Superior temporal gyrus (tissue), 1 donor: ENCODE data around the gene HMHB1.

Source experiments
- DNase-seq: peaks from one replicate; pipeline ENCODE4 v3.0.0-alpha.2; 2016; ENCODE audit errors: extremely low spot score

Gene HMHB1

DNA sequence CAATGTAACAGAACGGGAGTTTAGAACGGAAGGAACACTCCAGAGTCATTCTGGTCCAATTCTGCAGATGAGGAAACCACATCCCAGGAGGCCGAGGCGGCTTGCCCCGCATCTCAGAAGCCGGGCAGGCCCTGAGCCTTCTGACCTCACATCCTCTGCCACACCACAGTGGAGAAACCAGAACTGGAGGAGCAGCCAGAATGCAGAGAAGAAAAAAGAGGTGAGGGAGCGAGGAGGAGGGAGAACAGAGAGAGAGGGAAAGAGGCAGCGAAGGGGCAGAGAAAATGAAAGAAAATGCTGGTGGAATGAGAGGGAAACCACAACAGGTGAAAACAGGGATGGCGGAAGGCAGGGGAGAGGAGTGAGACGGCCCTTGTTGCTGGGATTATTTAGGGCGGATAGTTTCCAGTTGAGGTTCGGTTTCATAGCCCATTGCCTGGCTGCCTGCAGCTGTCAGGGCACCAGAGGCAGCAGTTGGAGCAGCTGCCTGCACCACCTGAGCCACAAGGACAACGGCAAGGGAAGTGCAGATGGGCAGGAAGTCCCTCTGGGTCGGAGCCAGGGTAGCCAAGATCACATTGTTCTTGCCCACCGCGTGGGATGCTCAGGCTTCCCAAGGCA lies at the start of gene HMHB1:
Gene HMHB1 (plus strand): TSS at position 77 of the 621 bp plus-strand sequence.
- DNase-seq: no peak

GRCh38 chr5:143762636-143763220 lies 49.2 kb upstream of the HMHB1 start:
- DNase-seq: no peak

- no peak for DNase-seq
These were observed 44.8 kb upstream of the HMHB1 start for GRCh38 chr5:143767162-143767561.

DNA sequence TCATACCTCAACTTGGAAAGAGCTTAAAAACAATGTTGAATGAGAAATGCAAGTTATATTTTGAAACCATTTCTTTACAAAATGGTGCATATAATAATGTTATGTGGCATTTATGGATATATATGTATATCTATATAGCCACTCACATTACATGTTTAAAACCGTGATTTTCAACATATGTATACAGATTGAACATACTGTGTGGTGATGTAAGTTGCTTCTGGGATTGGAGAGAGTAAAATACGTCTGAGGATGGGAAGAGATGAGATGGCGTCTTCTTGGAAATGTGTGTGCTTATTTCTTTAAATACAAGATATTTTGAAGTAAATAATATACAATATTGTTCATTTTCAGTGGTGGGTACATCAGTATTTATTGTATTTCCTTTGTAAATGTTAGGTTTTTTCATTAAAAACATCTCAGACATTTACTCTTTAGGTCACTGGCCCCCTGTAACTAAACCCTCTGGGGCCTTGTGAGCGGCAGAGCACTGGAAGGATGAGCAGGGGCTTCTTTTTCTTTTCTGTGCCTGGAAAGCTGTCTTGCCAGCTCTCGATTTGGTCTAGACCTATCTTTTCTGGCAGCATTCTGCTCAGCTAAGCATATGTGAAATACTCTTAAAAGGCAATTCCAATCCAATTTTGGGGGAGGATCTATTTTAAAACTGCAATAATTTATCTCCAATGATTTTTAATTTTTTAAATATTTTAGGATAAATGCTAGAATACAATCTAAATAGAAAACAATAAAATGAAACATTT lies 42.8 kb upstream of the HMHB1 start:
- no peak for DNase-seq

GRCh38 chr5:143770450-143770849 lies 41.5 kb upstream of the HMHB1 start:
- no peak for DNase-seq

DNA sequence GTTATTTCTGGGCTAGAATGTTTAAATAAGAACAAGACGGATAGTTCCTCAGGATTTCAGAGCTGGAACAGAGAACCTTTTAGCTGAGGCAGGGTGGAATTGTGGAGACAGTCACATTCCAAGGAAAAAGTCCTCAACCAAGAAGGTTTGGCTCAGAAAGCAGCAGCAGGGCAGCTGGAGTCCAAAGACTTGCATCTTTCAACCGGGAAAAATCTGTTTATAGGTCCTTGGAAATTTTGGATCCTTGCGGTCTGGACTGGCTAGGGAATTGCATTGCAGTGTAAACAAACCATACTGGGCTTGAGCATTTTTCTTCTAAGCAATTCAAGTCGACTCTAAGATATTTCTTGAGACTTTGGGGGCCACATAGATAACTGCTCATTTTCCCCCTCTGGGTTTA lies 40.8 kb upstream of the HMHB1 start:
- no peak for DNase-seq

- no peak for DNase-seq
These were observed 40.4 kb upstream of the HMHB1 start for GRCh38 chr5:143771602-143772001.

- no peak for DNase-seq
These were observed 39.3 kb upstream of the HMHB1 start for GRCh38 chr5:143772621-143773020.

DNA sequence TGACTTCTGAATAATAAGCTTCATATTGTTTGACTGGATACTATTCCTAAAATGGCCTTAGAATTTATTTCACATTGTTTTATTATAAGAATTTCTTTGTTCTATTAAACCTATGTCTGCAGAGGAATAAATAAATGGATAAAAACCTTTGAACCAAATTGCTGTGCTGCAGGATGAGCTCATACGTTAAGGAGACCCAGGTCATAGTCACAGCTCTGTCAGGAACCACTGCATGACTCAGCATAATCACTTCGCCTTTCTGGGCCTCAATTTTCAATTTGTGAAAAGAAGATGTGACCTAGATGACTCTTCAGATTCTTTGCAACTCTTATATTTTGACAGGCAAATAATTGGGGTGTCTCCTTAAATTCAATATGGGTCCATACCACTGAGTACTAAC lies 36.7 kb upstream of the HMHB1 start:
- no peak for DNase-seq

DNA sequence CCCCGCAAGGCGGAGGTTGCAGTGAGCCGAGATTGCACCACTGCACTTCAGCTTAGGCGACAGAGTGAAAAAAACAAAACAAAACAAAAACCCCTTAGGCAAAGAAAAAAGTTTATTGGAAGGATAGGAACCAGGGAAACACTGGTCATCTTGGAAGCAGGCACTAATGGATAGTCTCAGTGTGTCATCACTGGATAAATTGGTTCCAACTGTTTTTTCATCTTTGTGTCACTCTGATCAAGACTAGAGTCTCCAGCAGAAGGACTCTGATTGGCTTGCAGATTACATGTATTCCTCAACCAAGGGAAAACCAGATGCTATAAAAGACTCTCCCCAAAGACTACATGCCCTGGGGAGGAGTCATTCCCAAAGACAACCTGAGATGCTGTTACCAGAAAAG lies 35.0 kb upstream of the HMHB1 start:
- DNase-seq: no peak

- DNase-seq: no peak
These were observed 32.5 kb upstream of the HMHB1 start for GRCh38 chr5:143779506-143779905.

DNA sequence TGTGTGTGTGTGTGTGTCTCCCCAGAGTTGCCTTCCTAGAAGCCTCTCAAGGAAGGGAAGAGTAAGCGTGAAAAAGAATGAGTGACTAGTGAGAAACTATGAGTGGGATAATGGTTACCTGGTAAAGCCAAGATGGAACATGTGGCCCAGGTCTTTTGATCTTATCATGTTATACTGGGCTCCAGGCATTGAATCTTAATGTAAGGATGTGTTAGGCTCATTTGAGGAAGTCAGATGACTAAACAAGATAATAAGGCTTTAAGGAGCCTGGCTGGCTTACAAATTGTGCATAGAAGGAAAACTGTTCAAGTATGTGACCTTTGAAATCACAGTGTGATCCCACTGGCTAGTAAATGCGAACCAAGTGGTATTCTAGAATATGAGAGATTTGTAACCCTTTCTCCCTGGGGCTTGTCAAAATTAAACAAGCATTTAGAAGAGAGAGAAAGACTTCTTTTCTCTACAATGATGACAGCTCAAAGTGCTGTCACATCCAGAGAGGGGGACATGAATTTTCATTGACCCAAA lies 29.9 kb upstream of the HMHB1 start:
- no peak for DNase-seq

DNA sequence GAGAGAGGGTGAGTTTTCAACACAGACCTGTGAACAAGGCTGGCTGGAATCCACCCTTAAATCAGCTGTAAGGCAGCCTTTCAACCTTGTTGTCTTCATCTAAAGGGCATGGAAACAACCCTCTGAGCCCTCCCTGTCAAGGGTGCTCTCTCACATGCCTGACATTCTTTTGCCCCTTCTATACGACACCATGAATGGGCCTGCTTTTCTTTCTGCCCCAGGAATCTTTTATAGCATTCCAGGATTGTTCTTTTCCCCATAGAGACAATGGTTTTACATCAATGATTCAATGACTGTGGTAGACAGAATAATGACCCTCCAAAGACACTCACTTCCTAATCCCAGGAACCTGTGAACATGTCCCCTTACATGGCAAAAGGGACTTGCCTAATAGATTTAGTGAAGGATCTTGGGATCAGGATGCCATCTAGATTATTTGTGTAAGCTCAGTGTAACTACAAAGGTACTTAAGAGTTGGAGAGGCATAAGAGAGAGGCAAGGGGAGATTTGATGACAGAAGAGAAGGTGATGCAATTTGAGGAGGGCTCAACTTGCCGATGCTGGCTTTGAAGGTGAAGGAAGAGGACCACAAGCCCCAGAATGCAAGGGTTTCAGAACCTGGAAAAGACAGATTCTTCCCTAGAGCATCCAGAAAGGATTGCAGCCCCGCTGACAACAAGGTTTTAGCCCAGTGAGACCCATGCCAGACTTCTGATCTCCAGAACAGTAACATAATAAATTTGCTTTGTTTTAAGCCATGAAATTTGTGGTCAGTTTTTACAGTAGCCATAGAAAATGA lies 29.2 kb upstream of the HMHB1 start:
- no peak for DNase-seq

DNA sequence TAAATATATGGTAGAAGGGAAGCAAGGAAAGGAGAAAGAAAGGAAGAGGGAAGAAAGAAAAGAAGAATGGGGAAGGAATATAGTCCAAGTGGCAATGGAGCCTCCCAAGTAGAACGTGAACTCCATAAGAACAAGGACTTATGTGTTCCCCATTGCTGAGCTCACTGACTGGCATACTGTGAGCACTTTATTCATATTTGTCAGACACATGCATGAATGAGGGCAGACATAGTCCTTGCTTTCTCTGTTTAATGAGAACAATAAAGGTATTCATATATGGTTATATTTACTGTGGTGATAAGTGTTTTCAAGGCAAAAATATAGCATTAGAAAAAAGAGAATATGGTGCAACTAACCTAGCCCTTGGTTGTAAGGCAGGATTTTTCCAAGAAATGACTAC lies 23.6 kb upstream of the HMHB1 start:
- no peak for DNase-seq

GRCh38 chr5:143790457-143791112 lies 21.4 kb upstream of the HMHB1 start:
- no peak for DNase-seq

- DNase-seq: peak; percentile 37
These were observed 19.9 kb upstream of the HMHB1 start for GRCh38 chr5:143791848-143792731.

DNA sequence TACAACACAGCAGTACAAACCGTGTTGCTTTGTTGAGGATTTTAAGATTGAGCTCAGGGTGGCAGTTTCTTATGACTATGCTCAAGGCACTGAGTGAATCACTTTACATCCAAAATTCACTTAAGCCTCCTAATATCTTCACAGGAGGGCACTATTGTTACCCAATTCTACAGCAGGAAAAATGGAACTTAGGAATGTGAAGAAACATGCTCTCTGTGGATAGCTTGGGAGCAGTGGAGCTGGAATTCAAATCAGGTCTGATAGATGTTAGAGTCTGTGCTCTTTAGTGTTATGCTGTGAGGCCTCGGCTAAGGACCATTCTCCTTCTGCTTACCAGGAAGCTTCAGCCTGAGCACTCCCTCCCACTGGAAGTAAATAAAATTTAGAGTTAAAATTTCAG lies 18.7 kb upstream of the HMHB1 start:
- DNase-seq: no peak

- no peak for DNase-seq
These were observed 15.8 kb upstream of the HMHB1 start for GRCh38 chr5:143796125-143796524.

DNA sequence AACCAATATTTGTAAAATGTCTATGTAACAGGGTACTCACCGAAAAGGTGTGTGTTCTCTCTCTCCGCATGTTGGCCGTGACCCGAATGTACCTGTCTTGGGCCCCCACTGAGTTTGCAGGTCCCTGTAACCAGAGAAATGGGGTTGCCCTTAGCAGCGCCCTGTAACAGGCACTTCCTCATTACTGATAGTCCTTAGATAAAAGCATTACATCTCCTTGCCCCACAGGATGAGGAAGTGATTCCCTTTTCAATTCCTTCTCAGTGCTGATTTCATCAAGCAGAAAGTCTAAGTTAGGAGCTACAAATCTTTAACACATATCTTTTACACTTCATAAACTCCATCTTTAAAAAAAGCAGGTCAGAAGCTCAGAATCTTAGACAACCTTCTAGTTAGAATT lies 15.2 kb upstream of the HMHB1 start:
- no peak for DNase-seq

- no peak for DNase-seq
These were observed 11.2 kb upstream of the HMHB1 start for GRCh38 chr5:143800715-143801114.
